Liver (tissue), 9 donors: ENCODE measurements around the gene ESRP2. TPM values are rescaled to one million over a fixed set of nuclear protein-coding genes. Genes with fewer than 3 reads are reported as not detected.

ENCODE experiments used
- DNase-seq: peaks from one replicate; pipeline ENCODE4 v3.0.0-alpha.2; 2017; ENCODE audit warnings: low spot score
- H3K27ac ChIP-seq, 2 donors: one replicate each; pipeline ENCODE4 v1.7.0; 2013; ENCODE audit warnings: inconsistent platforms in 2 of 2, low read length in 2 of 2, control low read depth in 1 of 2, low read depth in 1 of 2, mild to moderate bottlenecking in 1 of 2
- H3K27me3 ChIP-seq, 4 donors: one replicate each; pipeline versions ENCODE4 v1.6.1 to v1.7.0; 2013; ENCODE audit warnings: low read length in 3 of 4, inconsistent platforms in 1 of 4, mild to moderate bottlenecking in 1 of 4, moderate library complexity in 1 of 4; ENCODE audit not compliant: control insufficient read depth in 4 of 4, insufficient read depth in 4 of 4
- H3K36me3 ChIP-seq, 4 donors: one replicate each; pipeline versions ENCODE4 v1.6.1 to v1.7.0; 2013; ENCODE audit warnings: low read length in 3 of 4, mild to moderate bottlenecking in 3 of 4, low read depth in 1 of 4, moderate library complexity in 1 of 4; ENCODE audit not compliant: control insufficient read depth in 4 of 4, insufficient read depth in 3 of 4
- H3K4me1 ChIP-seq, 4 donors: one replicate each; pipeline versions ENCODE4 v1.6.1 to v1.7.0; 2013; ENCODE audit warnings: low read length in 3 of 4, mild to moderate bottlenecking in 3 of 4, moderate library complexity in 1 of 4; ENCODE audit not compliant: control insufficient read depth in 4 of 4, insufficient read depth in 4 of 4
- H3K4me3 ChIP-seq, 3 donors: one replicate each; pipeline versions ENCODE4 v1.6.1 to v1.7.0; 2013; ENCODE audit warnings: low read length in 3 of 3, control low read depth in 1 of 3, low read depth in 1 of 3, mild to moderate bottlenecking in 1 of 3
- H3K9ac ChIP-seq, 2 donors: one replicate each; pipeline ENCODE4 v1.7.0; 2013; ENCODE audit warnings: low read length in 2 of 2, mild to moderate bottlenecking in 2 of 2, moderate library complexity in 2 of 2, control low read depth in 1 of 2, low read depth in 1 of 2
- H3K9me3 ChIP-seq, 4 donors: one replicate each; pipeline versions ENCODE4 v1.6.1 to v1.7.0; 2013; ENCODE audit warnings: low read length in 3 of 4; ENCODE audit not compliant: control insufficient read depth in 4 of 4
- CTCF ChIP-seq: fragments of 150-350 bp; IDR thresholded peaks from 2 replicates; pipeline ENCODE4 v1.5.1; 2017; ENCODE audit warnings: improper control_type of control experiment, low read depth, low read length; ENCODE audit not compliant: missing input control
- EGR1 ChIP-seq, 2 donors: IDR thresholded peaks; 2 replicates each; pipeline ENCODE4 v1.6.1; 2016 to 2018; ENCODE audit warnings: antibody characterized with exemption in 2 of 2, low read depth in 2 of 2
- FOXA1 ChIP-seq: IDR thresholded peaks from 2 replicates; pipeline ENCODE4 v1.6.1; 2016; ENCODE audit warnings: antibody characterized with exemption
- FOXA2 ChIP-seq: IDR thresholded peaks from 2 replicates; pipeline ENCODE4 v1.6.1; 2016; ENCODE audit warnings: antibody characterized with exemption
- GABPA ChIP-seq, 2 donors: IDR thresholded peaks in 1 of 2; conservative IDR thresholded peaks in 1 of 2; 2 replicates each; pipeline ENCODE4 v1.6.1; 2016; ENCODE audit warnings: antibody characterized with exemption in 2 of 2, mild to moderate bottlenecking in 1 of 2, moderate library complexity in 1 of 2
- HNF4A ChIP-seq, 2 donors: conservative IDR thresholded peaks; 2 replicates each; pipeline ENCODE4 v1.6.1; 2016; ENCODE audit warnings: antibody characterized with exemption in 2 of 2, mild to moderate bottlenecking in 2 of 2
- HNF4G ChIP-seq: IDR thresholded peaks from 2 replicates; pipeline ENCODE4 v1.6.1; 2016; ENCODE audit warnings: antibody characterized with exemption
- JUND ChIP-seq, 2 donors: IDR thresholded peaks; 2 replicates each; pipeline ENCODE4 v1.6.1; 2016; ENCODE audit warnings: antibody characterized with exemption in 2 of 2
- REST ChIP-seq: IDR thresholded peaks from 2 replicates; pipeline ENCODE4 v1.6.1; 2016; ENCODE audit warnings: antibody characterized with exemption, mild to moderate bottlenecking
- RXRA ChIP-seq, 2 donors: IDR thresholded peaks; 2 replicates each; pipeline ENCODE4 v1.6.1; 2017 to 2018; ENCODE audit warnings: antibody characterized with exemption in 2 of 2, mild to moderate bottlenecking in 1 of 2
- SP1 ChIP-seq: IDR thresholded peaks from 2 replicates; pipeline ENCODE4 v1.6.1; 2018; ENCODE audit warnings: antibody characterized with exemption, mild to moderate bottlenecking
- TAF1 ChIP-seq: conservative IDR thresholded peaks from 2 replicates; pipeline ENCODE4 v1.6.1; 2016; ENCODE audit warnings: antibody characterized with exemption, mild to moderate bottlenecking
- YY1 ChIP-seq: IDR thresholded peaks from 2 replicates; pipeline ENCODE4 v1.6.1; 2016; ENCODE audit warnings: antibody characterized with exemption, mild to moderate bottlenecking
- ZBTB33 ChIP-seq: IDR thresholded peaks from 2 replicates; pipeline ENCODE4 v1.6.1; 2016; ENCODE audit warnings: antibody characterized with exemption
- WGBS: extraction: QIAGEN DNeasy Blood & Tissue Kit; methylation state at CpG from one replicate; pipeline ENCODE4 v1.1.7; 2013; 5-methylcytosine and 5-hydroxymethylcytosine counted together
- polyA plus RNA-seq, 2 donors: library from polyadenylated mRNA; stranded (reverse) in 1 of 2; unstranded in 1 of 2; fragments of 200-250 nt in 1 of 2; fragments of >200 nt in 1 of 2; fragmentation: Nextera tagmentation in 1 of 2; extraction: Ambion mirVana in 1 of 2; gene quantifications; one replicate each; pipeline versions ENCODE4 v1.2.1 to v1.2.3, GENCODE V29; 2013 to 2015
- total RNA-seq, 2 donors: library from RNA; depleted of rRNA; stranded (reverse); fragments of >200 nt; gene quantifications; one replicate each; pipeline ENCODE4 v1.2.3, GENCODE V29; 2014
- TF ChIP-seq, protein P1 (sequence below): IDR thresholded peaks from 2 replicates; pipeline ENCODE4 v1.6.1; 2016; ENCODE audit warnings: antibody characterized with exemption
- donor health status: healthy.
- donor health status: healthy.
- donor health status: healthy.
- donor health status: healthy.
- donor health status: healthy.

ESRP2 gene
- total and polyA plus RNA-seq, 4 donors, result 21.0 to 84.8 (median 45.7) TPM

GRCh38 chr16:68284847-68285246 lies 48.9 kb upstream of the ESRP2 start (continued):
- TF ChIP-seq ZBTB33 (no peak), TAF1 (no peak), FOXA1 (no peak), HNF4A (conservative IDR thresholded peaks at IDR 0.05) (no peak), EGR1 (IDR thresholded peaks at IDR 0.05; ENCODE audit: low read depth in 2 of 2) (no peak), RXRA (IDR thresholded peaks at IDR 0.05) (no peak)
- TF ChIP-seq, protein P1, sequence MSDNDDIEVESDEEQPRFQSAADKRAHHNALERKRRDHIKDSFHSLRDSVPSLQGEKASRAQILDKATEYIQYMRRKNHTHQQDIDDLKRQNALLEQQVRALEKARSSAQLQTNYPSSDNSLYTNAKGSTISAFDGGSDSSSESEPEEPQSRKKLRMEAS, result no peak

GRCh38 chr16:68283801-68284598 lies 48.1 kb upstream of the ESRP2 start:
- H3K9ac ChIP-seq, result no peak overlapping the region
- no peaks in the 10 kb centered on the region for H3K36me3 ChIP-seq
- WGBS, result 77% methylated on average over 9 of the region's 9 CpGs
- H3K4me1 ChIP-seq, result peaks cover 0 to 3% (median 0%) of the 10 kb centered on the region in 4 donors
- no peak for DNase-seq
- no peaks in the 10 kb centered on the region for H3K27me3 ChIP-seq
- H3K4me3 ChIP-seq, result no peak overlapping the region
- no peak for TF ChIP-seq HNF4A (conservative IDR thresholded peaks at IDR 0.05)
- H3K27ac ChIP-seq, result no peak overlapping the region
- H3K9me3 ChIP-seq, result no peaks in the 10 kb centered on the region

DNA sequence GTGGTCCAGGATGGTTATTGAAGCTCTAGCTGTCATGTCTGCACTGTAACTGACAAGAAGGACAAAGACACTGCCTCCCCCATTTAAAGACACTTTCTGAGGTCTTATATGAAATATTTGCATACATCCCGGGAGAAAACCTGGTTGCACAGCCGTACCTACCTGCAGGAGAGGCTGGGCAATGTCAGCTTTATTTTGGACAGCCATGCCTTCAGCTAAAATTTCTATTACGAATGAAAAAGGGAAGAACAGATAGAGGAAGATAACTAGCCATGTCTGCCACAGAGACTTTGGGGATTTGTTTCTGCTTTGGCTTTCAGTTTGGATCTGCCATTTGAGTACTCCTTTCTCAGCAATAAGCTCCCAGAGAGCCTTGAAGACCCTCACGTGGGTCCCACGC lies 47.4 kb upstream of the ESRP2 start:
- Histone ChIP-seq H3K4me3 (no peak overlapping the region), H3K36me3 (no peaks in the 10 kb centered on the region), H3K27me3 (no peaks in the 10 kb centered on the region), H3K27ac (no peak overlapping the region), H3K9me3 (no peaks in the 10 kb centered on the region), H3K4me1 (peaks cover 0 to 3% (median 0%) of the 10 kb centered on the region in 4 donors), H3K9ac (no peak overlapping the region)
- 67% methylated on average over 5 of the region's 5 CpGs for WGBS
- DNase-seq, result no peak
- no peak for TF ChIP-seq FOXA1
- TF ChIP-seq HNF4G, result no peak
- TF ChIP-seq CTCF, result no peak
- no peak for TF ChIP-seq YY1
- no peak for TF ChIP-seq ZBTB33
- no peak for TF ChIP-seq REST
- no peak for TF ChIP-seq SP1
- TF ChIP-seq, protein P1, result no peak
- TF ChIP-seq FOXA2, result no peak
- no peak for TF ChIP-seq GABPA (IDR thresholded peaks at IDR 0.05 in 1 of 2, conservative IDR thresholded peaks at IDR 0.05 in 1 of 2)
- TF ChIP-seq JUND (IDR thresholded peaks at IDR 0.05), result no peak
